ENCODE measurements around the gene CYP4F22.

CYP4F22 gene

DNA sequence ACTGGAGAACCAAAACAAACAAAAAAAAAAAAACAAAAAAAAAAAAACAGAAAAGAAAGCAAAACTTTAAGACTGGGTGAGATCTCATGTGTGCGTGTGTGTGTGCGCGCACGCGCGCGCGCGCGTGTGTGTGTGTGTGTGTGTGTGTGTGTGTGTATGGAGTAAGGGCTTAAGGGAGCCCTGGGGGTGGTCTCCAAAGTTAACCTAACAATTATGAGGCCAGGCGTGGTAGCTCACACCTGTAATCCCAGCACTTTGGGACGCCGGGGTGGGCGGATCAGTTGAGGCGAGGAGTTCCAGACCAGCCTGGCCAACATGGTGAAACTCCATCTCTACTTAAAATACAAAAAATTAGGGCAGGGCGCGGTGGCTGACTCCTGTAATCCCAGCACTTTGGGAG, 46.7 kb downstream of the CYP4F22 start:
- in situ Hi-C loops (cut with HindIII; ENCODE audit: low sequenced_read_pairs), result no loop called here
- TF ChIP-seq, protein P1, sequence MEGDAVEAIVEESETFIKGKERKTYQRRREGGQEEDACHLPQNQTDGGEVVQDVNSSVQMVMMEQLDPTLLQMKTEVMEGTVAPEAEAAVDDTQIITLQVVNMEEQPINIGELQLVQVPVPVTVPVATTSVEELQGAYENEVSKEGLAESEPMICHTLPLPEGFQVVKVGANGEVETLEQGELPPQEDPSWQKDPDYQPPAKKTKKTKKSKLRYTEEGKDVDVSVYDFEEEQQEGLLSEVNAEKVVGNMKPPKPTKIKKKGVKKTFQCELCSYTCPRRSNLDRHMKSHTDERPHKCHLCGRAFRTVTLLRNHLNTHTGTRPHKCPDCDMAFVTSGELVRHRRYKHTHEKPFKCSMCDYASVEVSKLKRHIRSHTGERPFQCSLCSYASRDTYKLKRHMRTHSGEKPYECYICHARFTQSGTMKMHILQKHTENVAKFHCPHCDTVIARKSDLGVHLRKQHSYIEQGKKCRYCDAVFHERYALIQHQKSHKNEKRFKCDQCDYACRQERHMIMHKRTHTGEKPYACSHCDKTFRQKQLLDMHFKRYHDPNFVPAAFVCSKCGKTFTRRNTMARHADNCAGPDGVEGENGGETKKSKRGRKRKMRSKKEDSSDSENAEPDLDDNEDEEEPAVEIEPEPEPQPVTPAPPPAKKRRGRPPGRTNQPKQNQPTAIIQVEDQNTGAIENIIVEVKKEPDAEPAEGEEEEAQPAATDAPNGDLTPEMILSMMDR (IDR thresholded peaks at IDR 0.05; ENCODE audit: low read depth, low read length, missing control alignments), result no peak
- DNase-seq (ENCODE audit: low read depth), result no peak
- no peak overlapping the region for H3K4me3 ChIP-seq (ENCODE audit: low read depth, low read length)

DNA sequence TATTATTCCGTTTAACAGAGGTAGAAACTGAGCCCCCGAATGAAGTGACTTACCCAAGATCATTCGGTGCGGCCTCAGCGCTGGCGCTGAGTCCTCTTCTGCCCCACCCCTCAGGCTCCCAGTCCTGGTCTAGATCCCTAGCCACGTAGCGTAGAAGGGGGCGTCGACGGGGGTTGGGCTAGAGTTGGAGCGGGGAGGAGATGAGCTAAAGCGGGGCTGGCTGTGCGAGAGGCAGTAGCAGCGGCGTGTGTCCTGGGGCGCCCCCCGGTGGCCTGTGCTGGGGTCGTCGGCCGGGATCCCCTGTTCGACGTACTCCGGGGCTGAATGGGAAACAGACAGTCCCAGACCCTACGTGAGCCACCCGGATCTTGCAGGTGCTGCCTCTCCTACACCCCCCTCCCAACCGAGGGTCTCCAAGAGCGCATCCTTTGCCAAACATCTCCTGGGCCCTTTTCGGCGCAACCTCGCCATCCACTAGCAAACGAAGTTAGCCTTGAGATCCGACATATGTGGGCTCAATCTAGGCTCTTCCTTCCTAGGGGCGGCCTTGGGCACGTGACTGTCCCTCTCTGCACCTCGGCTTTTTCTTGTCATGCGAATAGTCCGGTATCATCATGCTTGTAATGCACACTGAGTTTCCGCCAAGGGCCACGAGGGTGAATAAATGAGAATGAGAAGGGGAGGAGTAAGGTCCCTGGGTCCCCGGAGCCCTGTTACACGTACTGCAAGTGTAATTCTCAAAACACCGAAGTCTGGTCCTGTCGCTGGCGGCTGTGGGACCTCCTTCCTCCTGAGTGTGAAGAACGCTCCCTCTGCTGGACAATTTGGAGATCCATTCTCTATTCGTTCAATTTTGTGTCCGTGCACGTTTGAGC, 47.7 kb downstream of the CYP4F22 start:
- TF ChIP-seq, protein P1 (IDR thresholded peaks at IDR 0.05; ENCODE audit: low read depth, low read length, missing control alignments), result peak; percentile 84
- in situ Hi-C loops (cut with HindIII; ENCODE audit: low sequenced_read_pairs), result no loop called here
- DNase-seq (ENCODE audit: low read depth), result peak; percentile 79
- H3K4me3 ChIP-seq (ENCODE audit: low read depth, low read length), result no peak overlapping the region

DNA sequence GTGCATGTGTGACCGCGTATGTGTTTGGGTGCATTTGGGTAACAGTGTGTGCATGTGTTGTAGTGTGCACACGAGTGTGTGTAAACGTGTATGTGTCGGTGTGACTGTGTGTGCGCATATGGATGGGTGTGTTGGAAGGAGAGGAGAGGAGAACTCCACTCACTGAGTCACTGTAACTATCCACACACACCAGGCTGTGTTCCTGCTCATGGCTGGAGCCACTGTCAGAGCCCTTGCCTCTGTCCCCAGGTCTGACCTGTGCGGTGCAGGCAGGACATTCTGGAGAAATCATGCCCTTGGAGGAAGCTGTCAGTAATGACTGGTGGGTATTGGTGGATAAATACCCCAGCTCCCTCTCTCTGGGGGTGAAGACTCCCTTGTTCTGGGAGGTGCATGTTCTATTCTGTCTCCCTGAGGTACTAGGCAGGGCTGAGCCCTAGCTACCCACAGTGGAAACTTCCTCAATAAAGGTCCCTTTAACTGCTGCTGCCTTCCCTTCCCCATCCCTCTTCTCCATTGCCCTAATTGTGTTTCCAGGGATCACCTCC, 48.4 kb downstream of the CYP4F22 start:
- no peak for DNase-seq (ENCODE audit: low read depth)
- H3K4me3 ChIP-seq (ENCODE audit: low read depth, low read length), result no peak overlapping the region
- TF ChIP-seq, protein P1 (IDR thresholded peaks at IDR 0.05; ENCODE audit: low read depth, low read length, missing control alignments), result no peak
- in situ Hi-C loops (cut with HindIII; ENCODE audit: low sequenced_read_pairs), result no loop called here

DNA sequence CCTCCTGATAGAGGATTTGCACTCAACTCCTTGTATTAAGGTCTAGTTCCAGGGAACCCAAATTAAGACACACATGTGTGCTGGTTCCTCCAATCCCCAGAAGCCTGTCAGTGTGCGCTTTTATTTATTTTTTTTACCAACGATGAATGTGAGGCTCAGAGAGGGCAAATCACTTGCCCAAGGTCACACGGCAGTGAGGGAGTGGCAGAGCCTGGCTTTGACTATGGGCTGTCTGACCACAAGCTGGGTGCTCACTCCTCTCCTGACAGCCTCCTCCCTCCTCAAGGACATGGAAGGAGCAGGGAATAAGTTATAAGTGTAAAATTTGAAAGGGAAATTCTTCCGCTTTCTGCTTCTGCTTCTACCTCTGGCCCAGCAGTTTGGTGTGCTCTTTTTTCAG, 48.9 kb downstream of the CYP4F22 start:
- no peak overlapping the region for H3K4me3 ChIP-seq (ENCODE audit: low read depth, low read length)
- in situ Hi-C loops (cut with HindIII; ENCODE audit: low sequenced_read_pairs), result no loop called here
- DNase-seq (ENCODE audit: low read depth), result no peak
- TF ChIP-seq, protein P1 (IDR thresholded peaks at IDR 0.05; ENCODE audit: low read depth, low read length, missing control alignments), result no peak

DNA sequence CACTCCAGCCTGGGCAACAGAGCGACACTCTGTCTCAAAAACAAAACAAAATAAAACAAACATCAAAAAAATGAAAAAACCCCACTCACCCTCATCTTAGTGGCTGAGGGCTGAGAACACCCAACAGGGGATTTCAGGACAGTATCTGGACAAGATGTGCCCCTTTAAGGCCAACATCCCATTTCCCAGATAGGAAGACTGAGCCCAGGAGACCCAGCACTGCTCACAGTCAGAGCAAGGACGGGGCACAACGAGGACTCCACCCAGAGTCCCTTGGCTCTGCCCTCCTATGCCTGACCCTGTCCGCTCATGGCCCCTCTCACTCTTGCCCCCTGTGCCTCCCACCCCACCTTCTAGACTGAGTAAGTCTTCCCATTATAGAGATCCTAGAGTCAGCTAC, 53.8 kb downstream of the CYP4F22 start:
- in situ Hi-C loops (cut with HindIII; ENCODE audit: low sequenced_read_pairs), result no loop called here
- DNase-seq (ENCODE audit: low read depth), result no peak
- TF ChIP-seq, protein P1 (IDR thresholded peaks at IDR 0.05; ENCODE audit: low read depth, low read length, missing control alignments), result no peak
- no peak overlapping the region for H3K4me3 ChIP-seq (ENCODE audit: low read depth, low read length)

DNA sequence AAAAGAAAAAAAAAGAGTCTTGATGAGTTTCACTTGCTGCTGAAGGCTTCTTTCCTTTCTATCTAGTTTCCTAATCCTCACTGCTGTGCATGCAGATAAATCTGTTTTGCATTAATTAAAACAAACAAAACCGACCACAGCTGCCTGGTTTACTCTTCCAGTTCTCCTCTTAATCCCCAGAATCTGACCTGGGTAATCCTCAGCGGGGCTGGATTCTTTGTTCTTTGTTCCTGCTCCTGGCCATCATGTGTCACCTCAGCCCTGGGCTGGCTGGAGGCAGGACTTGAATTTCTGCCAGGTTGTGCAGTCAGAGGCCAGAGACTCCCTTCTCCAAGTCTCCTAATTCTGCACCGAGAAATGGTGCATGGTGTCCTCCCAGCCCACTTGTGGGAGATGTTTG, 54.5 kb downstream of the CYP4F22 start:
- in situ Hi-C loops (cut with HindIII; ENCODE audit: low sequenced_read_pairs), result no loop called here
- H3K4me3 ChIP-seq (ENCODE audit: low read depth, low read length), result no peak overlapping the region
- TF ChIP-seq, protein P1 (IDR thresholded peaks at IDR 0.05; ENCODE audit: low read depth, low read length, missing control alignments), result no peak
- DNase-seq (ENCODE audit: low read depth), result no peak
